ENCODE data around the gene ARHGEF16.

The ARHGEF16 gene

GRCh38 chr1:3515774-3516480 lies 61.5 kb downstream of the ARHGEF16 start:
- H3K4me2 ChIP-seq (ENCODE audit: low read length) = no peak overlapping the region
- no peaks in the 10 kb centered on the region for H3K27me3 ChIP-seq (ENCODE audit: control insufficient read depth, insufficient read depth, low read length)
- H3K36me3 ChIP-seq (ENCODE audit: control insufficient read depth, insufficient read depth, low read length) = no peaks in the 10 kb centered on the region
- no peak overlapping the region for H3K27ac ChIP-seq
- no peak overlapping the region for H3K4me3 ChIP-seq (ENCODE audit: low read depth, low read length)
- no peaks in the 10 kb centered on the region for H3K4me1 ChIP-seq
- no peaks in the 10 kb centered on the region for H3K79me2 ChIP-seq
- H3K9me3 ChIP-seq (ENCODE audit: control insufficient read depth, low read length) = no peaks in the 10 kb centered on the region
- TF ChIP-seq CTCF (IDR thresholded peaks at IDR 0.05) = no peak
- no peak overlapping the region for H3K9ac ChIP-seq
- H2AFZ ChIP-seq = no peak overlapping the region

- Histone ChIP-seq H3K9me3 (ENCODE audit: control insufficient read depth, low read length) (no peaks in the 10 kb centered on the region), H2AFZ (no peak overlapping the region), H3K4me3 (ENCODE audit: low read depth, low read length) (no peak overlapping the region), H3K4me1 (no peaks in the 10 kb centered on the region), H3K27ac (no peak overlapping the region), H3K36me3 (ENCODE audit: control insufficient read depth, insufficient read depth, low read length) (no peaks in the 10 kb centered on the region), H3K9ac (no peak overlapping the region), H3K27me3 (ENCODE audit: control insufficient read depth, insufficient read depth, low read length) (no peaks in the 10 kb centered on the region), H3K79me2 (no peaks in the 10 kb centered on the region), H3K4me2 (ENCODE audit: low read length) (no peak overlapping the region)
- no peak for TF ChIP-seq CTCF (IDR thresholded peaks at IDR 0.05)
Measured at GRCh38 chr1:3516481-3516869, 62.0 kb downstream of the ARHGEF16 start.

DNA sequence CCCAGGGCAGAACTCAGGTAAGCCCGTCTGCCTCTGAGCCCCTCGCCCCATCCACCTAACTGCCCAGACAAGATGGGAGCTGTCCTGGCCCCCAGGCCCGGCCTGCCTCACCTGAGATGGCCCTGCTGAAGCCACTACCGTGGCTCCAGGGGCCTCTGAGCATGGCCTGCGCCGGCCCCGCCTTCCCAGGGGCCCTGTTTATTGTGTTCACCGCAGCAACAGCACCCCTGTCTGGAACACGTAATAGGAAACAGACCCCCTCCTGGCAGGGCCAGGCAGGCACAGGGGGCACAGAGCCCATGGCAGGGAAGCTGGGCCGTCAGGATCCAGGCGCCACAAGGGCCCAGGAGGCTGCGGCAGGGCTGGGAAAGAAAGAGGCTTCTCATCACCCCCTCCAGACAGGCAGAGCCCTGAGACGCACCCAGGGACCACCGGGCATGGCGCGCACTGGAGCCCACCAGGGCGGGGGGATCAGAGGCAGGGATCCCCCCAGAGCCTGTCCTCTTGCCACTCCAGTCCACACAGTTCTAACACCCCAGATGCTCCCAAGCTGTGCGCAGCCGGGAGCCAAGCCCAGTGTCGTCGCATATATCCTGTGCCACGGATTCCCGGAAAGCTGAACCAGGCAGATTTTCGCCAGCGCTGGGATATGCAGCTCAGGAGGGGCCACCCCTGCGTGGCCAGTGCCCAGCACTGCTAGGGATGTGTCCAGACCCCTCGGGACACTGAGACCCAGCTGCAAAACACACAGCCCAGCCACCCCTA lies 62.6 kb downstream of the ARHGEF16 start:
- no peak overlapping the region for H3K9ac ChIP-seq
- no peaks in the 10 kb centered on the region for H3K4me1 ChIP-seq
- no peak overlapping the region for H3K4me3 ChIP-seq (ENCODE audit: low read depth, low read length)
- H3K27me3 ChIP-seq (ENCODE audit: control insufficient read depth, insufficient read depth, low read length) = no peaks in the 10 kb centered on the region
- H3K9me3 ChIP-seq (ENCODE audit: control insufficient read depth, low read length) = no peaks in the 10 kb centered on the region
- TF ChIP-seq CTCF (IDR thresholded peaks at IDR 0.05) = no peak
- H3K36me3 ChIP-seq (ENCODE audit: control insufficient read depth, insufficient read depth, low read length) = no peaks in the 10 kb centered on the region
- H3K27ac ChIP-seq = no peak overlapping the region
- H3K79me2 ChIP-seq = no peaks in the 10 kb centered on the region
- H3K4me2 ChIP-seq (ENCODE audit: low read length) = no peak overlapping the region
- H2AFZ ChIP-seq = no peak overlapping the region

DNA sequence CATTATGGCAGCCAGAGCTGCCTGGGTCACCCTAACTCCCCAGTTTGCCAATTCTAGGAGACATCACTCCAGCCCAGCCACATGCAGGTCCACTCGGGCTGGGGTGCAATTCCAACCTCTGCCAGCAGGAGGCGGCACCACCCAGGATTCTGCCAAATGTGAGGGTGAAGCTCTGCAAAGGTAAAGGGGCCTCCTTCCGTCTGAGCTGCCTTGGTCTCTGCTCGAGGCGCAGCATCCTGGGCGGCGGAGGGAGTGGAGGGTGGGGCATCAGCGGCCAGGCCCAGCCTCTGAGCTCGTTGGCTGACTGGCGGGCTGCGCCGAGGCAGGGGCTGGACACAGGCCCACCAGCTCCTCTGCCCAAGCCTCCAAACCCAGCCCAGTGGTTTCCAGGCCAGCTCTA lies 63.8 kb downstream of the ARHGEF16 start:
- H3K4me3 ChIP-seq (ENCODE audit: low read depth, low read length) = no peak overlapping the region
- H3K4me1 ChIP-seq = no peaks in the 10 kb centered on the region
- H3K9me3 ChIP-seq (ENCODE audit: control insufficient read depth, low read length) = no peaks in the 10 kb centered on the region
- no peak for TF ChIP-seq CTCF (IDR thresholded peaks at IDR 0.05)
- H3K4me2 ChIP-seq (ENCODE audit: low read length) = no peak overlapping the region
- H3K79me2 ChIP-seq = no peaks in the 10 kb centered on the region
- no peak overlapping the region for H3K9ac ChIP-seq
- no peak overlapping the region for H2AFZ ChIP-seq
- no peaks in the 10 kb centered on the region for H3K27me3 ChIP-seq (ENCODE audit: control insufficient read depth, insufficient read depth, low read length)
- no peaks in the 10 kb centered on the region for H3K36me3 ChIP-seq (ENCODE audit: control insufficient read depth, insufficient read depth, low read length)
- no peak overlapping the region for H3K27ac ChIP-seq
